GM19193 (cell line): ENCODE results near the gene VWA1.

ENCODE experiments used
- POLR2A ChIP-seq: IDR thresholded peaks from 4 replicates; pipeline ENCODE4 v1.6.1; 2011; ENCODE audit not compliant: insufficient read depth, insufficient read length; ENCODE audit errors: extremely low read depth

Gene VWA1

DNA sequence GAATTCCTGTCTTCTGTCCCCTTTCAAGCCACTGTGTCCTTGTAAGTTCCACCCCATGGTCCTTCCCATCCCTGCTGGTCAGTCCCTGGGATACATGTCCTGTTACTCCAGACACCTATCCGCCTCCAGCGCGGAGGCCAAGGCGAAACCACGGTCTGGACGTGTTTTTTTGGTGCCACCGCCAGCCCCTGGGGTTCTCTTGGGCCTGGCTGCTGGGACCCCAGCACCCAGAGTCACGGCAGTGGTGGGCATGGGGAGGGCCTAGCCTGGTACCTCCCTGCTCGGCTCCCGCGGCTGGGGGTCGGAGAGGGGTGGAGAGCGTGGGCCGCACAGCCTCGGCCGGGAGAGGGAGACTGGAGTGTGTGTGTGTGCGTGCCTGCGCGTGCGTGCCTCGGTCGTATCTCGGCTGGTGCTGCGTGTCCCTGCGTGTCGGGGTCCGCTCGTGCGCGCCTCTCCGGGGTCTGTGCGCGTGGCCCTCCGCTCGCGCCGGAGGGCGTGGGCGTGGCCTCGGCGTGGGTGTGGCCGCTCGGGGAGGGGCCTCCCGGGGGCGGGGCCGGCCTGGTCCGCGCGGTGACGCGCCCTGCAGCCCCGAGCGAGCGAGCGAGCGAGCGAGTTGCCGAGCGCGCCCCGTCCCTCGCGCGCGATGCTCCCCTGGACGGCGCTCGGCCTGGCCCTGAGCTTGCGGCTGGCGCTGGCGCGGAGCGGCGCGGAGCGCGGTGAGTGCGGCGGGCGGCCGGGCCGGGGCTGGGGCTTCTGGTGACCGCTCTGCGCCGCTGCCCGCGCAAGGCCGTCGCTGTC, at the start of gene VWA1:
Gene VWA1, plus strand, starts transcription at position 585 of the 798 bp plus-strand sequence. Its CDS starts 59 bp downstream, at position 644.
- TF ChIP-seq POLR2A: no peak

GRCh38 chr1:1385931-1386330, 49.6 kb upstream of the VWA1 start:
- TF ChIP-seq POLR2A: no peak

- no peak for TF ChIP-seq POLR2A
These were observed 48.1 kb upstream of the VWA1 start for GRCh38 chr1:1387098-1388077.

GRCh38 chr1:1388078-1388472, 47.4 kb upstream of the VWA1 start:
- TF ChIP-seq POLR2A: no peak

DNA sequence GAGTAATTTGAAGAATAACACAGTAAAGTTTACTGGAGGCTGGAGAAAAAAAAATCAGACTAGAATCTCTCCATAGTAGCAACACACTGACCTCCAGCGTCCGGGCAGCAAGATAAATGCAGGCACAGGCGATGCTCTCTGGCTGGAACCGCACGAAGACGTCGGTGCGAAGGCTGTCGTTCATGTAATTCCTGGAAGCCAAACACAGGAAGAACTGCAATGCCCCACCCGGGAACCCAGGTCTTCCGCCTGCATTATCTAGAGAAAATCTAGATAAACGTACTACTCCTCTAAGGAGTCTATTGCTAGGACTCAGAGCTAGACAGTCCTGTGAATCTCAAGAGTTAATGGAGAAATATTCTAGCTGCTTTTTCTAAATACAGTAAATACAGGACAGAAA, 44.8 kb upstream of the VWA1 start:
- no peak for TF ChIP-seq POLR2A

GRCh38 chr1:1391225-1391624, 44.3 kb upstream of the VWA1 start:
- no peak for TF ChIP-seq POLR2A

GRCh38 chr1:1393014-1393413, 42.5 kb upstream of the VWA1 start:
- TF ChIP-seq POLR2A: no peak

DNA sequence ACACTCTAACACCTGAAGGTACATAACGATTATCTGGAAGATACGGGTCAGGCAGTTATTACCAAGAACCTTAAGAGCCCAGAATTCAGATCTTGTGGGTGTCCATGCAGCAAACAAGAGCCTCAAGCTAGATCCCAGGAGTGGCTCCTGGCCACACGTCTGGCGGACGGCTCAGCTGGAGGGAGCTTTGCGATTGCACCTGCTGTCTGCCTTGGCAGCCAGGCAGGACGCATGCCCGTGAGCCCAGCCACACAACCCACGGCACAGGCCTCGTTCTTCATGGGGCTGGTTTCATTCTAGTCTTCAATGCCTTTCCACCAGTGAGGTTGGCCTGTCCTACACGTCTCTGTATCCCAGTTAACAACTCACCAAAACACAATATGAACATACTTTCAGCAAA, 42.1 kb upstream of the VWA1 start:
- TF ChIP-seq POLR2A: no peak

- TF ChIP-seq POLR2A: no peak
These were observed 41.4 kb upstream of the VWA1 start for GRCh38 chr1:1394116-1394515.

DNA sequence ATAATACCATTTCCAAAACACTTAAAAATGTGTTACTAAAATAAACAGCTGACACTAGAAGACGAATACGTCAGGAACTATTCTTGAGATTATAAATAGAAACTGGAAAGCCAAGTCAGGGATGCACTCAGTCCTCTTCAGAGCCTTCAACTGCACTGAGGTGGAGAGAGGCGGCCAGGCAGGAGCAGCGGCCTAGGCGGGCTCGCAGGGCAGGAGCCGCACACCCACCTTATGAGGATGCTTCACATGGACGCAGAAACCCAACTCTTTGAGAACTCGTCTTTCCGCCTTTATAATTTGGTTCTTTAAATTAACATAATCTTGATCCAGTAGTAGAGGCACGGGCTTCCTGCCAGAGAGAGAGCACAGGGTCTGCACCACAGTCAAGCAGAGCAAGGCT, 40.3 kb upstream of the VWA1 start:
- TF ChIP-seq POLR2A: no peak

GRCh38 chr1:1397839-1398523, 37.5 kb upstream of the VWA1 start:
- TF ChIP-seq POLR2A: no peak

GRCh38 chr1:1398677-1399186, 36.8 kb upstream of the VWA1 start:
- TF ChIP-seq POLR2A: no peak

GRCh38 chr1:1399187-1399871, 36.2 kb upstream of the VWA1 start, which contains the start of gene CCNL2:
CCNL2 (minus strand) TSS chr1:1399335; CDS start chr1:1399306, 29 bp downstream.
- peak; percentile 96 for TF ChIP-seq POLR2A

DNA sequence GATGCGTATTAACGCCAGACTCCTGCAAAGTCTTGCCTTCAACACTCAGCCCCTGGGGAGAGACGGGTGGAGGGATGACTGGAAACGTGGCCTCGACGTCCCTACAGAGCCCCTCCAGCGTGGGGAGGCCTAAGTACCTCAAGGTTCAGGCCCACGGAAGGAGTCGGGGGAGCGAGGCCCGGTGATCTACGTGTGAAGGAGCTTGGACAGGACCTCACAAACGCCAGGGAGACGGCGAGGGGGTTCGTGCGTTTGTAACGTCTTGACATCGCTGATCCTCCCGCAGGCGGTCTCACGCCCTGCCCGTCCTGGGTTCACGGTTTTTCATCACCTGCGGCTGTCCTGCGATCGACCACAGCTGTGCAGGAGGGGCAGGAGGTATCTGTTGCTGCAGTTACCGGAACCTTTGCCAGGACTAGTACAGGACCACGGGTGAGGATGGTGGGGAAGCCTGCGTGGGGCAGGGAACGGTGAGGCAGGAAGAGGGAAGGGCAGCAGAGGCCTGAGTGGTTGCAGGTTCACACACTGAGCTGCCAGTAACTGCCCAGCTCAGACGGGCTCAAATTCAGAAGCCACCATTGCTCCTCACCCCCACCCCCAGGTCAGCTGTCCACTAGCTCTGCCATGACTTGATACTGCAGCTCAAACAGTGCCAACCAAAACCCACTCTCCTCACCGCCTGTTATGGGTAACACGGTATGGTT, 35.5 kb upstream of the VWA1 start:
- TF ChIP-seq POLR2A: peak; percentile 45
